K562 (cell line): ENCODE measurements around the gene SHROOM3. TPM values are rescaled to one million over a fixed set of nuclear protein-coding genes. Genes with fewer than 3 reads are reported as not detected.

Source experiments
- BRD9 ChIP-seq: fragments of 450-650 bp; IDR thresholded peaks from 2 replicates; pipeline ENCODE4 v1.6.1; 2018; ENCODE audit warnings: low read depth; ENCODE audit not compliant: partially characterized antibody
- CBFB ChIP-seq: sonication (generic); formaldehyde crosslinking; IDR thresholded peaks from 2 replicates; pipeline ENCODE4 v1.4.0; 2020; ENCODE audit warnings: mild to moderate bottlenecking, missing genetic modification reagents
- MAFG ChIP-seq: fragments of 450-650 bp; conservative IDR thresholded peaks from 2 replicates; pipeline ENCODE4 v1.6.1; 2016; ENCODE audit warnings: missing genetic modification characterization, missing compliant biosample characterization
- MAFK ChIP-seq: IDR thresholded peaks from 2 replicates; pipeline ENCODE4 v1.6.1; 2011; ENCODE audit warnings: low read length, improper control_type of control experiment
- PHF8 ChIP-seq: fragments of 200-600 bp; sonication (generic); IDR thresholded peaks from 2 replicates; pipeline ENCODE4 v1.6.1; 2012; ENCODE audit warnings: mixed run types, mild to moderate bottlenecking, inconsistent platforms, low read length, moderate library complexity, borderline replicate concordance
- TSC22D4 ChIP-seq: fragments of 450-650 bp; IDR thresholded peaks from 2 replicates; pipeline ENCODE4 v1.6.1; 2016; ENCODE audit warnings: missing genetic modification characterization, missing biosample characterization, control low read depth
- ZNF316 ChIP-seq: fragments of 450-650 bp; IDR thresholded peaks from 2 replicates; pipeline ENCODE4 v1.6.1; 2016
- polyA plus RNA-seq, 8 experiments: library from polyadenylated mRNA; depleted of rRNA in 4 of 8; stranded (reverse) in 5 of 8; unstranded in 3 of 8; fragments of >200 nt; fragmentation: Nextera tagmentation in 2 of 8; fragmentation: Illumina TruSeq in 1 of 8; extraction: Ambion mirVana in 2 of 8; extraction: Trizol in 1 of 8; gene quantifications; 2 replicates each; pipeline versions ENCODE4 v1.2.1 to v1.2.3, GENCODE V29; 2011 to 2014; ENCODE audit warnings: inconsistent platforms in 1 of 8, missing spikeins in 1 of 8
- total RNA-seq, 7 experiments: library from RNA; depleted of rRNA in 6 of 7; stranded (reverse); fragments of >200 nt in 6 of 7; fragmentation: Illumina TruSeq in 2 of 7; extraction: Trizol in 2 of 7; gene quantifications; 2 replicates each; pipeline versions ENCODE4 v1.2.1 to v1.2.3, GENCODE V29; 2011 to 2021; ENCODE audit warnings: low replicate concordance in 1 of 7
- TF ChIP-seq, protein P1 (sequence below): IDR thresholded peaks from 3 replicates; pipeline ENCODE4 v1.6.1; 2011; ENCODE audit warnings: borderline replicate concordance, mild to moderate bottlenecking, moderate library complexity; ENCODE audit not compliant: insufficient read length; ENCODE audit errors: extremely low read depth
- TF ChIP-seq, protein P2 (sequence below): fragments of 450-650 bp; IDR thresholded peaks from one replicate; pipeline ENCODE4 v1.6.1; 2018; ENCODE audit warnings: mild to moderate bottlenecking, moderate library complexity; ENCODE audit not compliant: partially characterized antibody
- TF ChIP-seq, protein P3 (sequence below), 2 experiments: fragments of 450-650 bp; IDR thresholded peaks; 2 replicates each; pipeline ENCODE4 v1.6.1; 2018; ENCODE audit warnings: mild to moderate bottlenecking in 2 of 2, low read depth in 1 of 2; ENCODE audit not compliant: partially characterized antibody in 2 of 2
- TF ChIP-seq, protein P4 (sequence below): fragments of 200-800 bp; sonication (Bioruptor generic); IDR thresholded peaks from 2 replicates; pipeline ENCODE4 v1.6.1; 2016; ENCODE audit warnings: missing genetic modification characterization, missing compliant biosample characterization
- TF ChIP-seq, protein P5 (sequence below), 2 experiments: IDR thresholded peaks; 2 replicates each; pipeline ENCODE4 v1.6.1; 2011; ENCODE audit warnings: borderline replicate concordance in 1 of 2, control low read depth in 1 of 2, low read depth in 1 of 2, low read length in 1 of 2, mild to moderate bottlenecking in 1 of 2, mixed read lengths in 1 of 2, moderate library complexity in 1 of 2; ENCODE audit not compliant: insufficient read depth in 1 of 2, insufficient read length in 1 of 2, poor library complexity in 1 of 2, severe bottlenecking in 1 of 2; ENCODE audit errors: extremely low read depth in 1 of 2

The SHROOM3 gene
- total and polyA plus RNA-seq, 9 of the 15 experiments (the other 6 are each of a cell fraction or from before 2014, with no cell fraction given) = 0.01 to 0.07 TPM; not detected in 7

DNA sequence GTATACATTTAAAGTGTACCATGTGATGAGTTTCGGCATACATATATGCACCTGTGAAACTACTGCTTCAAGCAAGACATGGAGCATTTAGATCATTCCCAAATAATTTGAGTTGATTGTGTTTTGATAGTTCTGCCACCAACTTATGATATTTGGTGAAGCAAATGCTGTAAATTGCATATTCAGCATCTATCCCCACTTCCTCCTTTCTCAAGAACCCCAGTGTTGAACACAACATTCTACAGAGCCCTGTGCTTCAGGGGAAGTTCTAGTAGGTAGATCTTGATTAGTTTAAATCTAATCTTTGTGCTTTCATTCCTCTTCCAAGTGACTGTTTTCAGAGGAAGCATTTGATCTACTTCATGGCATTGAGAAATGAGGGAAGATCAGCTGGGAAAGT, 5.4 kb upstream of the SHROOM3 start (continued):
- TF ChIP-seq, protein P1, sequence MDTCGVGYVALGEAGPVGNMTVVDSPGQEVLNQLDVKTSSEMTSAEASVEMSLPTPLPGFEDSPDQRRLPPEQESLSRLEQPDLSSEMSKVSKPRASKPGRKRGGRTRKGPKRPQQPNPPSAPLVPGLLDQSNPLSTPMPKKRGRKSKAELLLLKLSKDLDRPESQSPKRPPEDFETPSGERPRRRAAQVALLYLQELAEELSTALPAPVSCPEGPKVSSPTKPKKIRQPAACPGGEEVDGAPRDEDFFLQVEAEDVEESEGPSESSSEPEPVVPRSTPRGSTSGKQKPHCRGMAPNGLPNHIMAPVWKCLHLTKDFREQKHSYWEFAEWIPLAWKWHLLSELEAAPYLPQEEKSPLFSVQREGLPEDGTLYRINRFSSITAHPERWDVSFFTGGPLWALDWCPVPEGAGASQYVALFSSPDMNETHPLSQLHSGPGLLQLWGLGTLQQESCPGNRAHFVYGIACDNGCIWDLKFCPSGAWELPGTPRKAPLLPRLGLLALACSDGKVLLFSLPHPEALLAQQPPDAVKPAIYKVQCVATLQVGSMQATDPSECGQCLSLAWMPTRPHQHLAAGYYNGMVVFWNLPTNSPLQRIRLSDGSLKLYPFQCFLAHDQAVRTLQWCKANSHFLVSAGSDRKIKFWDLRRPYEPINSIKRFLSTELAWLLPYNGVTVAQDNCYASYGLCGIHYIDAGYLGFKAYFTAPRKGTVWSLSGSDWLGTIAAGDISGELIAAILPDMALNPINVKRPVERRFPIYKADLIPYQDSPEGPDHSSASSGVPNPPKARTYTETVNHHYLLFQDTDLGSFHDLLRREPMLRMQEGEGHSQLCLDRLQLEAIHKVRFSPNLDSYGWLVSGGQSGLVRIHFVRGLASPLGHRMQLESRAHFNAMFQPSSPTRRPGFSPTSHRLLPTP = no peak
- TF ChIP-seq BRD9 = no peak
- peak; percentile 46 for TF ChIP-seq MAFG (tag)
- TF ChIP-seq PHF8 = no peak
- no peak for TF ChIP-seq CBFB (CRISPR knock-in tag)
- TF ChIP-seq, protein P2, sequence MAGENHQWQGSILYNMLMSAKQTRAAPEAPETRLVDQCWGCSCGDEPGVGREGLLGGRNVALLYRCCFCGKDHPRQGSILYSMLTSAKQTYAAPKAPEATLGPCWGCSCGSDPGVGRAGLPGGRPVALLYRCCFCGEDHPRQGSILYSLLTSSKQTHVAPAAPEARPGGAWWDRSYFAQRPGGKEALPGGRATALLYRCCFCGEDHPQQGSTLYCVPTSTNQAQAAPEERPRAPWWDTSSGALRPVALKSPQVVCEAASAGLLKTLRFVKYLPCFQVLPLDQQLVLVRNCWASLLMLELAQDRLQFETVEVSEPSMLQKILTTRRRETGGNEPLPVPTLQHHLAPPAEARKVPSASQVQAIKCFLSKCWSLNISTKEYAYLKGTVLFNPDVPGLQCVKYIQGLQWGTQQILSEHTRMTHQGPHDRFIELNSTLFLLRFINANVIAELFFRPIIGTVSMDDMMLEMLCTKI = no peak
- TF ChIP-seq, protein P3, sequence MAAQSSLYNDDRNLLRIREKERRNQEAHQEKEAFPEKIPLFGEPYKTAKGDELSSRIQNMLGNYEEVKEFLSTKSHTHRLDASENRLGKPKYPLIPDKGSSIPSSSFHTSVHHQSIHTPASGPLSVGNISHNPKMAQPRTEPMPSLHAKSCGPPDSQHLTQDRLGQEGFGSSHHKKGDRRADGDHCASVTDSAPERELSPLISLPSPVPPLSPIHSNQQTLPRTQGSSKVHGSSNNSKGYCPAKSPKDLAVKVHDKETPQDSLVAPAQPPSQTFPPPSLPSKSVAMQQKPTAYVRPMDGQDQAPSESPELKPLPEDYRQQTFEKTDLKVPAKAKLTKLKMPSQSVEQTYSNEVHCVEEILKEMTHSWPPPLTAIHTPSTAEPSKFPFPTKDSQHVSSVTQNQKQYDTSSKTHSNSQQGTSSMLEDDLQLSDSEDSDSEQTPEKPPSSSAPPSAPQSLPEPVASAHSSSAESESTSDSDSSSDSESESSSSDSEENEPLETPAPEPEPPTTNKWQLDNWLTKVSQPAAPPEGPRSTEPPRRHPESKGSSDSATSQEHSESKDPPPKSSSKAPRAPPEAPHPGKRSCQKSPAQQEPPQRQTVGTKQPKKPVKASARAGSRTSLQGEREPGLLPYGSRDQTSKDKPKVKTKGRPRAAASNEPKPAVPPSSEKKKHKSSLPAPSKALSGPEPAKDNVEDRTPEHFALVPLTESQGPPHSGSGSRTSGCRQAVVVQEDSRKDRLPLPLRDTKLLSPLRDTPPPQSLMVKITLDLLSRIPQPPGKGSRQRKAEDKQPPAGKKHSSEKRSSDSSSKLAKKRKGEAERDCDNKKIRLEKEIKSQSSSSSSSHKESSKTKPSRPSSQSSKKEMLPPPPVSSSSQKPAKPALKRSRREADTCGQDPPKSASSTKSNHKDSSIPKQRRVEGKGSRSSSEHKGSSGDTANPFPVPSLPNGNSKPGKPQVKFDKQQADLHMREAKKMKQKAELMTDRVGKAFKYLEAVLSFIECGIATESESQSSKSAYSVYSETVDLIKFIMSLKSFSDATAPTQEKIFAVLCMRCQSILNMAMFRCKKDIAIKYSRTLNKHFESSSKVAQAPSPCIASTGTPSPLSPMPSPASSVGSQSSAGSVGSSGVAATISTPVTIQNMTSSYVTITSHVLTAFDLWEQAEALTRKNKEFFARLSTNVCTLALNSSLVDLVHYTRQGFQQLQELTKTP (IDR thresholded peaks at IDR 0.05; ENCODE audit: low read depth in 1 of 2, partially characterized antibody in 2 of 2) = no peak
- peak; percentile 57 for TF ChIP-seq ZNF316
- TF ChIP-seq, protein P4, sequence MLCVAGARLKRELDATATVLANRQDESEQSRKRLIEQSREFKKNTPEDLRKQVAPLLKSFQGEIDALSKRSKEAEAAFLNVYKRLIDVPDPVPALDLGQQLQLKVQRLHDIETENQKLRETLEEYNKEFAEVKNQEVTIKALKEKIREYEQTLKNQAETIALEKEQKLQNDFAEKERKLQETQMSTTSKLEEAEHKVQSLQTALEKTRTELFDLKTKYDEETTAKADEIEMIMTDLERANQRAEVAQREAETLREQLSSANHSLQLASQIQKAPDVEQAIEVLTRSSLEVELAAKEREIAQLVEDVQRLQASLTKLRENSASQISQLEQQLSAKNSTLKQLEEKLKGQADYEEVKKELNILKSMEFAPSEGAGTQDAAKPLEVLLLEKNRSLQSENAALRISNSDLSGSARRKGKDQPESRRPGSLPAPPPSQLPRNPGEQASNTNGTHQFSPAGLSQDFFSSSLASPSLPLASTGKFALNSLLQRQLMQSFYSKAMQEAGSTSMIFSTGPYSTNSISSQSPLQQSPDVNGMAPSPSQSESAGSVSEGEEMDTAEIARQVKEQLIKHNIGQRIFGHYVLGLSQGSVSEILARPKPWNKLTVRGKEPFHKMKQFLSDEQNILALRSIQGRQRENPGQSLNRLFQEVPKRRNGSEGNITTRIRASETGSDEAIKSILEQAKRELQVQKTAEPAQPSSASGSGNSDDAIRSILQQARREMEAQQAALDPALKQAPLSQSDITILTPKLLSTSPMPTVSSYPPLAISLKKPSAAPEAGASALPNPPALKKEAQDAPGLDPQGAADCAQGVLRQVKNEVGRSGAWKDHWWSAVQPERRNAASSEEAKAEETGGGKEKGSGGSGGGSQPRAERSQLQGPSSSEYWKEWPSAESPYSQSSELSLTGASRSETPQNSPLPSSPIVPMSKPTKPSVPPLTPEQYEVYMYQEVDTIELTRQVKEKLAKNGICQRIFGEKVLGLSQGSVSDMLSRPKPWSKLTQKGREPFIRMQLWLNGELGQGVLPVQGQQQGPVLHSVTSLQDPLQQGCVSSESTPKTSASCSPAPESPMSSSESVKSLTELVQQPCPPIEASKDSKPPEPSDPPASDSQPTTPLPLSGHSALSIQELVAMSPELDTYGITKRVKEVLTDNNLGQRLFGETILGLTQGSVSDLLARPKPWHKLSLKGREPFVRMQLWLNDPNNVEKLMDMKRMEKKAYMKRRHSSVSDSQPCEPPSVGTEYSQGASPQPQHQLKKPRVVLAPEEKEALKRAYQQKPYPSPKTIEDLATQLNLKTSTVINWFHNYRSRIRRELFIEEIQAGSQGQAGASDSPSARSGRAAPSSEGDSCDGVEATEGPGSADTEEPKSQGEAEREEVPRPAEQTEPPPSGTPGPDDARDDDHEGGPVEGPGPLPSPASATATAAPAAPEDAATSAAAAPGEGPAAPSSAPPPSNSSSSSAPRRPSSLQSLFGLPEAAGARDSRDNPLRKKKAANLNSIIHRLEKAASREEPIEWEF (CRISPR knock-in tag) = no peak
- TF ChIP-seq, protein P5, sequence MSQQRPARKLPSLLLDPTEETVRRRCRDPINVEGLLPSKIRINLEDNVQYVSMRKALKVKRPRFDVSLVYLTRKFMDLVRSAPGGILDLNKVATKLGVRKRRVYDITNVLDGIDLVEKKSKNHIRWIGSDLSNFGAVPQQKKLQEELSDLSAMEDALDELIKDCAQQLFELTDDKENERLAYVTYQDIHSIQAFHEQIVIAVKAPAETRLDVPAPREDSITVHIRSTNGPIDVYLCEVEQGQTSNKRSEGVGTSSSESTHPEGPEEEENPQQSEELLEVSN (IDR thresholded peaks at IDR 0.05; ENCODE audit: borderline replicate concordance in 1 of 2, extremely low read depth in 1 of 2, insufficient read depth in 1 of 2, insufficient read length in 1 of 2, low read depth in 1 of 2, low read length in 1 of 2, poor library complexity in 1 of 2, severe bottlenecking in 1 of 2) = no peak
- peak; percentile 50 for TF ChIP-seq MAFK
- no peak for TF ChIP-seq TSC22D4 (tag)
